ENCODE measurements around the gene ABCA1. TPM values are rescaled to one million over a fixed set of nuclear protein-coding genes. Genes with fewer than 3 reads are reported as not detected.

ABCA1 gene
- total RNA-seq, 6 experiments from 2014 or later, result 45.8 to 107 (median 61.4) TPM

- Histone ChIP-seq H3K4me3 (no peak overlapping the region), H3K27me3 (no peaks in the 10 kb centered on the region), H3K4me1 (peaks cover 0 to 87% (median 30%) of the 10 kb centered on the region in 4 donors), H3K9me3 (no peaks in the 10 kb centered on the region), H3K27ac (peak overlapping the region; percentile 18 to 59 (median 32)), H3K36me3 (no peaks in the 10 kb centered on the region)
- intact Hi-C loops (cut with DNase I), result no loop called here
- 29% methylated on average over 4 of the region's 4 CpGs for WGBS (ENCODE audit: insufficient coverage, low coverage, low lambda C conversion rate, missing lambda C conversion rate)
- TF ChIP-seq POLR2A (IDR thresholded peaks at IDR 0.05) (no peak), CTCF (IDR thresholded peaks at IDR 0.05) (no peak)
- DNase-seq (no peak), ATAC-seq (peak in 1 of 4 donors; percentile 6)
These were observed 16.8 kb downstream of the ABCA1 start for GRCh38 chr9:104911032-104911607.

- H3K4me3 ChIP-seq, result peak overlapping the region; percentile 14 to 54 (median 52)
- TF ChIP-seq POLR2A (IDR thresholded peaks at IDR 0.05), result no peak
- TF ChIP-seq CTCF (IDR thresholded peaks at IDR 0.05), result no peak
- DNase-seq, result peak; percentile 65 to 73 (median 73)
- H3K36me3 ChIP-seq, result no peaks in the 10 kb centered on the region
- WGBS (ENCODE audit: insufficient coverage, low coverage, low lambda C conversion rate, missing lambda C conversion rate), result 19% methylated on average over 11 of the region's 11 CpGs
- peaks cover 0 to 84% (median 17%) of the 10 kb centered on the region in 4 donors for H3K4me1 ChIP-seq
- no peaks in the 10 kb centered on the region for H3K27me3 ChIP-seq
- peak; percentile 21 to 43 (median 34) for ATAC-seq
- intact Hi-C loops (cut with DNase I), result no loop called here
- H3K9me3 ChIP-seq, result no peaks in the 10 kb centered on the region
- peak overlapping the region; percentile 76 to 81 (median 80) for H3K27ac ChIP-seq
These were observed 20.5 kb downstream of the ABCA1 start for GRCh38 chr9:104907278-104907951.

GRCh38 chr9:104906441-104907277 is 21.3 kb downstream of the ABCA1 start:
- TF ChIP-seq POLR2A (IDR thresholded peaks at IDR 0.05) (peak; percentile 79), CTCF (IDR thresholded peaks at IDR 0.05) (no peak)
- Histone ChIP-seq H3K27ac (peak overlapping the region; percentile 76 to 81 (median 80)), H3K36me3 (peaks cover 0 to 2% (median under 1%) of the 10 kb centered on the region in 4 donors), H3K4me1 (peaks cover 0 to 84% (median 14%) of the 10 kb centered on the region in 4 donors), H3K4me3 (peak overlapping the region; percentile 30 to 59 (median 54)), H3K9me3 (no peaks in the 10 kb centered on the region), H3K27me3 (no peaks in the 10 kb centered on the region)
- ATAC-seq (peak; percentile 60 to 84 (median 72)), DNase-seq (peak; percentile 59 to 88 (median 82))
- intact Hi-C loops (cut with DNase I), result no loop called here
- 26% methylated on average over 5 of the region's 5 CpGs for WGBS (ENCODE audit: insufficient coverage, low coverage, low lambda C conversion rate, missing lambda C conversion rate)

- peak in 1 of 4 donors; percentile 1 for ATAC-seq
- peak overlapping the region; percentile 68 to 81 (median 80) for H3K27ac ChIP-seq
- TF ChIP-seq POLR2A (IDR thresholded peaks at IDR 0.05), result no peak
- no peak for TF ChIP-seq CTCF (IDR thresholded peaks at IDR 0.05)
- H3K27me3 ChIP-seq, result no peaks in the 10 kb centered on the region
- intact Hi-C loops (cut with DNase I), result no loop called here
- no peaks in the 10 kb centered on the region for H3K9me3 ChIP-seq
- peaks cover 0 to 84% (median 17%) of the 10 kb centered on the region in 4 donors for H3K4me1 ChIP-seq
- 4% methylated on average over 2 of the region's 2 CpGs for WGBS (ENCODE audit: insufficient coverage, low coverage, low lambda C conversion rate, missing lambda C conversion rate)
- H3K36me3 ChIP-seq, result peaks cover 0 to 4% (median under 1%) of the 10 kb centered on the region in 4 donors
- DNase-seq, result no peak
- peak overlapping the region; percentile 30 to 59 (median 50) for H3K4me3 ChIP-seq
These were observed 22.0 kb downstream of the ABCA1 start for GRCh38 chr9:104905931-104906330.

Data from right lobe of liver (tissue), 6 donors.